Measurements from ENCODE around the gene UBAC1.

The UBAC1 gene

GRCh38 chr9:135994501-135995192 is 33.5 kb upstream of the UBAC1 start:
- Histone ChIP-seq H3K4me3 (ENCODE audit: low read depth in 1 of 5, low read length in 5 of 5) (no peak overlapping the region), H3K27ac (ENCODE audit: low read depth, low read length) (no peak overlapping the region), H3K9me3 (ENCODE audit: control insufficient read depth in 5 of 5, low read length in 5 of 5) (no peaks in the 10 kb centered on the region), H3K4me1 (ENCODE audit: control insufficient read depth in 5 of 5, insufficient read depth in 5 of 5, low read length in 5 of 5) (peaks cover 0 to 56% (median 45%) of the 10 kb centered on the region in 5 donors), H3K36me3 (ENCODE audit: control insufficient read depth in 5 of 5, insufficient read depth in 5 of 5, low read length in 5 of 5) (no peaks in the 10 kb centered on the region), H3K9ac (ENCODE audit: low read length in 5 of 5) (no peak overlapping the region), H3K27me3 (ENCODE audit: control insufficient read depth in 5 of 5, insufficient read depth in 4 of 5, low read length in 5 of 5) (no peaks in the 10 kb centered on the region)

- no peak overlapping the region for H3K4me3 ChIP-seq (ENCODE audit: low read depth in 1 of 5, low read length in 5 of 5)
- H3K9ac ChIP-seq (ENCODE audit: low read length in 5 of 5), result peak overlapping the region in 2 of 5 donors; percentile 77 to 79
- H3K36me3 ChIP-seq (ENCODE audit: control insufficient read depth in 5 of 5, insufficient read depth in 5 of 5, low read length in 5 of 5), result no peaks in the 10 kb centered on the region
- peaks cover 0 to 7% (median 5%) of the 10 kb centered on the region in 5 donors for H3K27me3 ChIP-seq (ENCODE audit: control insufficient read depth in 5 of 5, insufficient read depth in 4 of 5, low read length in 5 of 5)
- H3K4me1 ChIP-seq (ENCODE audit: control insufficient read depth in 5 of 5, insufficient read depth in 5 of 5, low read length in 5 of 5), result peaks cover 0 to 60% (median 50%) of the 10 kb centered on the region in 5 donors
- no peaks in the 10 kb centered on the region for H3K9me3 ChIP-seq (ENCODE audit: control insufficient read depth in 5 of 5, low read length in 5 of 5)
- peak overlapping the region; percentile 78 for H3K27ac ChIP-seq (ENCODE audit: low read depth, low read length)
These were observed 32.8 kb upstream of the UBAC1 start for GRCh38 chr9:135993765-135994500.

- no peaks in the 10 kb centered on the region for H3K36me3 ChIP-seq (ENCODE audit: control insufficient read depth in 5 of 5, insufficient read depth in 5 of 5, low read length in 5 of 5)
- peaks cover 0 to 60% (median 50%) of the 10 kb centered on the region in 5 donors for H3K4me1 ChIP-seq (ENCODE audit: control insufficient read depth in 5 of 5, insufficient read depth in 5 of 5, low read length in 5 of 5)
- no peaks in the 10 kb centered on the region for H3K9me3 ChIP-seq (ENCODE audit: control insufficient read depth in 5 of 5, low read length in 5 of 5)
- peak overlapping the region; percentile 78 for H3K27ac ChIP-seq (ENCODE audit: low read depth, low read length)
- H3K9ac ChIP-seq (ENCODE audit: low read length in 5 of 5), result peak overlapping the region in 4 of 5 donors; percentile 26 to 80 (median 78)
- peak overlapping the region in 3 of 5 donors; percentile 22 to 55 (median 50) for H3K4me3 ChIP-seq (ENCODE audit: low read depth in 1 of 5, low read length in 5 of 5)
- H3K27me3 ChIP-seq (ENCODE audit: control insufficient read depth in 5 of 5, insufficient read depth in 4 of 5, low read length in 5 of 5), result peaks cover 3 to 12% (median 7%) of the 10 kb centered on the region in 5 donors
These were observed 32.2 kb upstream of the UBAC1 start for GRCh38 chr9:135993409-135993742.

GRCh38 chr9:135992486-135993408 is 31.6 kb upstream of the UBAC1 start:
- Histone ChIP-seq H3K27ac (ENCODE audit: low read depth, low read length) (peak overlapping the region; percentile 78), H3K36me3 (ENCODE audit: control insufficient read depth in 5 of 5, insufficient read depth in 5 of 5, low read length in 5 of 5) (no peaks in the 10 kb centered on the region), H3K4me3 (ENCODE audit: low read depth in 1 of 5, low read length in 5 of 5) (peak overlapping the region in 4 of 5 donors; percentile 22 to 55 (median 42)), H3K4me1 (ENCODE audit: control insufficient read depth in 5 of 5, insufficient read depth in 5 of 5, low read length in 5 of 5) (peaks cover 0 to 60% (median 50%) of the 10 kb centered on the region in 5 donors), H3K9me3 (ENCODE audit: control insufficient read depth in 5 of 5, low read length in 5 of 5) (no peaks in the 10 kb centered on the region), H3K9ac (ENCODE audit: low read length in 5 of 5) (peak overlapping the region in 4 of 5 donors; percentile 77 to 80 (median 78)), H3K27me3 (ENCODE audit: control insufficient read depth in 5 of 5, insufficient read depth in 4 of 5, low read length in 5 of 5) (peaks cover 4 to 16% (median 7%) of the 10 kb centered on the region in 5 donors)

DNA sequence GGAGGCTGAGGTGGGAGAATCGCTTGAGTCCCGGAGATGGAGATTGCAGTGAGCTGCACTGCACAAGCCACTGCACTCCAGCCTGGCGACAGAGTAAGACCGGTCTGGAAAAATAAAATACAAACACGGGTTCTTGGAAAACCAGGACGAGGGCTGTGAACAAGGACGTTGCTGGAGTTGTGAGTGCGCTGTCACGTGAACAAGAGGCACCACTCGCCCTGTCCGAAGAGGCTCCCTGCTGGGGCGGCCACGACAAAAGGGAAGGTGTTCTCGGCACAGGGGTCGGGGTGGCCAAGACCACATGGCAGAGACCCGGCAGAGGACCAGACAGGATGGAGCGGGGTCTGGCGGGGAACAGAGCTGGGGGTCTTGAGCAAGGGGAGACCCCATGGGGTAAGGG is 30.6 kb upstream of the UBAC1 start:
- Histone ChIP-seq H3K4me1 (ENCODE audit: control insufficient read depth in 5 of 5, insufficient read depth in 5 of 5, low read length in 5 of 5) (peaks cover 0 to 54% (median 50%) of the 10 kb centered on the region in 5 donors), H3K4me3 (ENCODE audit: low read depth in 1 of 5, low read length in 5 of 5) (no peak overlapping the region), H3K9me3 (ENCODE audit: control insufficient read depth in 5 of 5, low read length in 5 of 5) (no peaks in the 10 kb centered on the region), H3K36me3 (ENCODE audit: control insufficient read depth in 5 of 5, insufficient read depth in 5 of 5, low read length in 5 of 5) (no peaks in the 10 kb centered on the region), H3K27ac (ENCODE audit: low read depth, low read length) (peak overlapping the region; percentile 78), H3K9ac (ENCODE audit: low read length in 5 of 5) (peak overlapping the region in 4 of 5 donors; percentile 77 to 80 (median 78)), H3K27me3 (ENCODE audit: control insufficient read depth in 5 of 5, insufficient read depth in 4 of 5, low read length in 5 of 5) (peaks cover 5 to 16% (median 7%) of the 10 kb centered on the region in 5 donors)

DNA sequence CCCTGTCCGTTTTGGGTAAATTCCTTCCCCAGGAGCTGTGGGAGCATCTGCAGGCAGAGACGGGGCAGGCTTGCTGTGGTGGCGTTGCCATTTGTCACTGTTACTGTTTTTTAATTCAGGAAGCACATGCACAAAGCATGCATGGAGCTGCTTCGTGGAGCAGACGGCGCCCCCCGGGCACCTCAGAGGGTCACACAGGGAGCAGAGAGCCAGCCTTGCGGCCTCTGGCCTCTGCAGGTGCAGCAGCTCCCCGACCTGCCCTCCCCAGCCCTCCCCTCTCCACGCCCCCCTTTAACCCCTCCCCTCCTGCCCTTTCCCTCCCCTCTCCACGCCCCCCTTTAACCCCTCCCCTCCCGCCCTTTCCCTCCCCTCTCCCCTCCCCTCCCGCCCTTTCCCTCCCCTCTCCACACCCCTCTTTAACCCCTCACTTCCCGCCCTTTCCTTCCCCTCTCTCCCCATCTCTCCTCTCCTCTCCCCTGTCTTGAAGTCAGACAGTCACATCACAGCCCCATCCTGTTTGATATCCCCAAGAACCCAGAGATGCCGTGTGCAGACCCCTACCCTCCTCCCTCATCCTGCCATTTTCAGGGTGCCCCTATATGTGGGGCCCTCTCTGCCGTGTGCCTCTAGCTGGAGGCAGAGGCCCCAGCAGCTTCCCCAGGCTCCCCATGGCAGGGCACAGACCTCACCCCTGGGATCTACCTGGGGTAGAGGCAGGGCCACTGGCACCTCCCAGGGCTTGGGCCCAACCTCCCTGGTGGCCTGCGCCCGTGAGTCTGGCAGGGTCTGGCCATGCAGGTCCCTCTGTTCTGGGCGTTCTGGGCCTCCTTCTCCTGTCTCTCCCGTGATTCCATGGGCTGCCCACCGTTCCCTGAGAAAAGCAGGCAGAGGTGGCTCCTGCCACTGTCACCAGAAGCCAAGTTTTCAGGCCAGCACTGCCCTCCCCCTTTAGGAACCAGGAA is 29.6 kb upstream of the UBAC1 start:
- H3K4me3 ChIP-seq (ENCODE audit: low read depth in 1 of 5, low read length in 5 of 5), result peak overlapping the region in 2 of 5 donors; percentile 18 to 48
- no peaks in the 10 kb centered on the region for H3K36me3 ChIP-seq (ENCODE audit: control insufficient read depth in 5 of 5, insufficient read depth in 5 of 5, low read length in 5 of 5)
- no peak overlapping the region for H3K27ac ChIP-seq (ENCODE audit: low read depth, low read length)
- peak overlapping the region in 1 of 5 donors; percentile 14 for H3K9ac ChIP-seq (ENCODE audit: low read length in 5 of 5)
- no peaks in the 10 kb centered on the region for H3K9me3 ChIP-seq (ENCODE audit: control insufficient read depth in 5 of 5, low read length in 5 of 5)
- peaks cover 0 to 54% (median 48%) of the 10 kb centered on the region in 5 donors for H3K4me1 ChIP-seq (ENCODE audit: control insufficient read depth in 5 of 5, insufficient read depth in 5 of 5, low read length in 5 of 5)
- H3K27me3 ChIP-seq (ENCODE audit: control insufficient read depth in 5 of 5, insufficient read depth in 4 of 5, low read length in 5 of 5), result peaks cover 6 to 16% (median 9%) of the 10 kb centered on the region in 5 donors

DNA sequence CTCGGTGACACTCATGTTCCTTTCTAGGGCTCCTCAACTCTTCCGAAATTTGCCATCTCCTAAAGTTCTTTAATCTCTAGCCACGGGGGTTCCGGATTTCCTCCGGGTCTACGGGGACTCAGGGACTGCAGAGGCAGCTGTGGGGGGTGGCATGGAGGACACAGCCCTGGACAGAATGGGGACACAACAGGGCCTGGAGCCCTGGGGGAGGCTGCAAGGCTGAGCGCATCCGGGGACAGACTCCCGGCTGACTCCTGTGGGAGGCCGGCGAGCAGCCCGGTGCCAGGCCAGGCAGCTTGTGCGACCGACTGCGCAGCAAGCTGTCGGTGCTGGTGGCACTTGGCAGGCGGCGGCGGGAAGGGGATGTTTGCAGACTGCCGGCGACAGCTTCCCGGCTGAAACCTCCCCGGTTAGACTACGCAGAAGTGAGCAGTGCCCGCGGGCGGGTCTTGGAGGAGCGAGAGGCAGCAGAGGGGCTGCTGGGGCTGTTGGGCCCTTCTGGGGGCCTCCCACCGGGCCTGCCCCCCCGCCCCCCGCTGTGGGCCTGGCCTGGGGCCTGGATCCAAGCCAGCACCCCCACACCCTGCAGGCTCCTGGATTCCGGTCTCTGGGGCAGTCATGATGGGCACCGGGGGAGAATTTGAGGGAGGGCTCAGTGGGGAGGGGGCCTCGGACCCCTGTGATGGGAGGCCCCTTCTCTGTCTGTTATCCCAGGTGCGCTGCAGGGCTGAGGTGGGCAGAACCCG is 28.7 kb upstream of the UBAC1 start:
- Histone ChIP-seq H3K4me1 (ENCODE audit: control insufficient read depth in 5 of 5, insufficient read depth in 5 of 5, low read length in 5 of 5) (peaks cover 0 to 54% (median 48%) of the 10 kb centered on the region in 5 donors), H3K9ac (ENCODE audit: low read length in 5 of 5) (no peak overlapping the region), H3K36me3 (ENCODE audit: control insufficient read depth in 5 of 5, insufficient read depth in 5 of 5, low read length in 5 of 5) (no peaks in the 10 kb centered on the region), H3K27me3 (ENCODE audit: control insufficient read depth in 5 of 5, insufficient read depth in 4 of 5, low read length in 5 of 5) (peaks cover 8 to 19% (median 15%) of the 10 kb centered on the region in 5 donors), H3K9me3 (ENCODE audit: control insufficient read depth in 5 of 5, low read length in 5 of 5) (no peaks in the 10 kb centered on the region), H3K4me3 (ENCODE audit: low read depth in 1 of 5, low read length in 5 of 5) (peak overlapping the region in 2 of 5 donors; percentile 18 to 48), H3K27ac (ENCODE audit: low read depth, low read length) (no peak overlapping the region)

- Histone ChIP-seq H3K4me1 (ENCODE audit: control insufficient read depth in 5 of 5, insufficient read depth in 5 of 5, low read length in 5 of 5) (peaks cover 0 to 47% (median 43%) of the 10 kb centered on the region in 5 donors), H3K27ac (ENCODE audit: low read depth, low read length) (no peak overlapping the region), H3K9me3 (ENCODE audit: control insufficient read depth in 5 of 5, low read length in 5 of 5) (no peaks in the 10 kb centered on the region), H3K9ac (ENCODE audit: low read length in 5 of 5) (no peak overlapping the region), H3K36me3 (ENCODE audit: control insufficient read depth in 5 of 5, insufficient read depth in 5 of 5, low read length in 5 of 5) (no peaks in the 10 kb centered on the region), H3K27me3 (ENCODE audit: control insufficient read depth in 5 of 5, insufficient read depth in 4 of 5, low read length in 5 of 5) (peaks cover 15 to 23% (median 21%) of the 10 kb centered on the region in 5 donors), H3K4me3 (ENCODE audit: low read depth in 1 of 5, low read length in 5 of 5) (no peak overlapping the region)
These were observed 28.0 kb upstream of the UBAC1 start for GRCh38 chr9:135989157-135989556.

All from subcutaneous abdominal adipose tissue (tissue), 5 donors.